GM12892 (cell line): ENCODE results near the gene HOXC9.

ENCODE experiments used
- POLR2A ChIP-seq: IDR thresholded peaks from 2 replicates; pipeline ENCODE4 v1.6.1; 2011; ENCODE audit warnings: low read depth, low read length, control low read depth
- POLR2AphosphoS5 ChIP-seq: IDR thresholded peaks from 2 replicates; pipeline ENCODE4 v1.6.1; 2011; ENCODE audit warnings: low read depth, low read length, control low read depth
- TAF1 ChIP-seq: IDR thresholded peaks from 2 replicates; pipeline ENCODE4 v1.6.1; 2011; ENCODE audit warnings: low read depth, mild to moderate bottlenecking, control low read depth, low read length, borderline replicate concordance

DNA sequence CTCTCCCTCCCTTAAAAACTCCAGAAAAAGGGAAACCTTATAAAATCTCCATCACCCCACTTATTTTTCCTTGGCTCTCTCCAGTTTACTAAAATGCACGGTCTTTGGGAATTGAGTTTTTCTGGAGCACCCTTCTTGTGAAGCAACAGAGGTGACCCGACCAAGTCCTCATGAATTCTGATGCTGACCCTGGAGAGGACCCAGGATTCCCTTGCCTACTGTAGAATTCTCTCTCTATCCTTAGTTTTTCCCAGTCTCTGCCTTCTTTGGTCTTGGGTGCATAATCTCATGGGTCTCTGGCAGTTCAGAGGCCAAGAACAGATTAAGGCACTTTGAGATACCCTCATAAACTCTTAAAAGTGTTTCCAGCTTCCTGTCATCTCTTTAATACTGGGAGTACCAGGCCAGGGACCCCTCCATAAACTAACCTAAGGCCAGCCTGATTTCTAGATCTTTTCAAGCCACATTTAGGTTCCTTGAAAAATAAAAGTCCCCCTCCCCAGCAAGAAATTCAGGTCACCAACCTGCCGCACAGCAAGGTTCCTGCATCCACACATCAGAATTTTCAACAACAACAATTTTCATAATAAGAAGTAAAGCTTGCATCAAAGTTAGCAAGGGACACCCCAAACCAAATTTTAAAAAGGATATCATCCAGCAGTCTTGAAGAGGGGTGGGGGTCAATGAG lies 48.6 kb downstream of the HOXC9 start:
- TF ChIP-seq POLR2A: no peak
- TF ChIP-seq POLR2AphosphoS5: no peak
- TF ChIP-seq TAF1: no peak
